ENCODE data around the gene COBLL1.

The COBLL1 gene

DNA sequence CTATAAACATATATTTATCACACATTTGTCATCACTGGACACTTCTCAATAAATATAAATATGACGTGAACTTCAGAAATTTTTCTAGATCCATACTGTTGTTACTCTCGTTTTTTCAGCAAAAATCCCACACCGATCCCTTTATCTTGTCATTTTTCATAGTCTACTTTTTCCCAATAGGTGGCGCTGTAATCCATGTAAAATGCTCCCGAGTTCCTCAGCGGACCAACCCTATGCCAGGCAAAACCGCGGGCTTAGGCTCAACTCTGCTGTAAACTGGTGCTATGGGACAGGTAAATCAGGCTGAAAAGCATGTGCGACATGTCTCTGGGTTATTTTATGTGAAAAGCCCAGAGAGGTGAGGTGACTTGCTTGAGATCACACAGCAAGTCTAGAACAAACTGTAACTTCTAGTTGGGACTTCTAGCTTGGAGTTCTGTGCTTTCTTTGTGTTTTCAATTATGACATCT, 104.0 kb downstream of the COBLL1 start:
- no peak overlapping the region for H3K4me3 ChIP-seq (ENCODE audit: low read depth, low read length)
- TF ChIP-seq CTCF (IDR thresholded peaks at IDR 0.05; ENCODE audit: low read depth, low read length) (peak; percentile 61), MAX (IDR thresholded peaks at IDR 0.05; ENCODE audit: low read depth, low read length) (no peak)
- DNase-seq (ENCODE audit: low read depth), result peak; percentile 67

- DNase-seq (ENCODE audit: low read depth), result no peak
- TF ChIP-seq MAX (IDR thresholded peaks at IDR 0.05; ENCODE audit: low read depth, low read length), result no peak
- no peak for TF ChIP-seq POLR2A (IDR thresholded peaks at IDR 0.05; ENCODE audit: extremely low read depth, insufficient read length)
- no peak for TF ChIP-seq MYC (IDR thresholded peaks at IDR 0.05; ENCODE audit: low read depth, low read length)
Observed at GRCh38 chr2:164735309-164735919, 106.2 kb downstream of the COBLL1 start.

GRCh38 chr2:164734196-164734595, 107.4 kb downstream of the COBLL1 start:
- TF ChIP-seq POLR2A (IDR thresholded peaks at IDR 0.05; ENCODE audit: extremely low read depth, insufficient read length) (no peak), CTCF (IDR thresholded peaks at IDR 0.05; ENCODE audit: low read depth, low read length) (no peak), MYC (IDR thresholded peaks at IDR 0.05; ENCODE audit: low read depth, low read length) (no peak), MAX (IDR thresholded peaks at IDR 0.05; ENCODE audit: low read depth, low read length) (no peak)
- no peak for DNase-seq (ENCODE audit: low read depth)
- H3K4me3 ChIP-seq (ENCODE audit: low read depth, low read length), result no peak overlapping the region

More at GRCh38 chr2:164735309-164735919, 106.2 kb downstream of the COBLL1 start:
- H3K4me3 ChIP-seq (ENCODE audit: low read depth, low read length), result no peak overlapping the region

DNA sequence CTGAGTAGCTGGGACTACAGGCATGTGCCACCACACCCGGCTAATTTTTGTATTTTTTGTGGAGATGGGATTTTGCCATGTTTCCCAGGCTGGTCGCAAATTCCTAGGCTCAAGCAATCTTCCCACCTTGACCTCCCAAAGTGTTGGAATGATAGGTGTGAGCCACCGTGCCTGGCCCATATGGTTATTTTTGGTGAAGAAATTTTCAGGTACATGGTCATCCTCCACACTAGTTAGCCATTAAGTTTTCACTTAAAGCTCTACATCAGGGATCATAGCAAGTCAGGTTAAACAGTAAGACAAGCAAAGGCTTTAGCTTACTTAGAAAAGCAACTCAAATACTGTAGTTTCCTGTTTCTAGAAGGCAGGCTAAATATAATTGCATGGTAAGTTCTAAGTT, 116.1 kb downstream of the COBLL1 start:
- DNase-seq (ENCODE audit: low read depth), result no peak
- no peak overlapping the region for H3K4me3 ChIP-seq (ENCODE audit: low read depth, low read length)
- no peak for TF ChIP-seq CTCF (IDR thresholded peaks at IDR 0.05; ENCODE audit: low read depth, low read length)

DNA sequence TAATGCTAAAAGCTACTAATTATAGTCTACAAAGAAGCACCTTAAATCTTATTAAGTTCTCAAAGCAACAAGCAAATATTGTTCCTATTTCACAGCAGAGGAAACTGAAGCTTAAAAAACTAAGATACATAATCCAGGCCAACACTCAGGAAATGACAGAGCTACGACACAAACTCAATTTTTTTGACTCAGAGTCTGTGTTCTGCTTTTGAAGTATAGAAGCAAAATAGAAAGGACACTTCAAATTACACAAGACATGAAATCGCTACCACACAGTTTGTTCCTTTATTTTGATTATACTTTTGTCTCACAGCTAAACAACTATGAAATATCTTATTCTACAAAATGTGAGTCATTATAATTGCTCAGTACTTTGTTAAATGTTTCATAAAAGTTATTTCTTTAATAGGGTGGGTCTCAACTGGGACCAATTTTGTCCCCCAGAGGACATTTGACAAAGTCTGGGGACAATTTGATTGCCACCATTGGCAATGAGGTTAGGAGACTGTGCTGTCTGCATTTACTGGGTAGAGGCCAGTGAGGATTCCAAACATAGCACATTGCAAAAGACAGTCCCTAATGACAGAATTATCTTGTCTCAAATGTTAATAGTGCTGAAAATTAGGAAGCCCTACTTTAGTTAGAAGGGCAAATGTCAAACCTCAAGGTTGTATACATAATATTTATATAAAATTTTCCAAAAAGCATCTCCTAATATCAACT, 118.8 kb downstream of the COBLL1 start:
- TF ChIP-seq POLR2A (IDR thresholded peaks at IDR 0.05; ENCODE audit: extremely low read depth, insufficient read length), result no peak
- no peak for TF ChIP-seq MYC (IDR thresholded peaks at IDR 0.05; ENCODE audit: low read depth, low read length)
- no peak for TF ChIP-seq MAX (IDR thresholded peaks at IDR 0.05; ENCODE audit: low read depth, low read length)
- TF ChIP-seq CTCF (IDR thresholded peaks at IDR 0.05; ENCODE audit: low read depth, low read length), result no peak
- DNase-seq (ENCODE audit: low read depth), result no peak
- H3K4me3 ChIP-seq (ENCODE audit: low read depth, low read length), result no peak overlapping the region

DNA sequence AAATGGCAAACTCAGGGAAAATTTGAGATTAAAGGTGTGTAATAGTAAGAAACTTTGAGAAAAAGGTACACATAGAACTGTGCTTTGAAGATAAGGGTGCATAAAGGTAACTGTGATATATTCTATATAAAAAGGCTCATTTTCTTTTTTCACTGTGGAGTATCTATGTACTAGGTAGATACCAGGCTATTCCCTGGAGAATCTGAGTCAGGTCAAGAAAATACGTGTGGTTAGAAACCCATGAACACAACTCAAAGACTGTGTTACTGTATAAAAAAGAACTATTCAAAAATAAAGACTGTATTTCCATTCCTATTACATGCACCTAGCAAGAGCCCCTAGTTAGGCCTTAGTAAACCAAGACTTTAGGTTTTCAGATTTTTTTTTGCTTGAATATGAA, 120.2 kb downstream of the COBLL1 start:
- no peak for DNase-seq (ENCODE audit: low read depth)
- no peak overlapping the region for H3K4me3 ChIP-seq (ENCODE audit: low read depth, low read length)
- TF ChIP-seq MAX (IDR thresholded peaks at IDR 0.05; ENCODE audit: low read depth, low read length) (no peak), MYC (IDR thresholded peaks at IDR 0.05; ENCODE audit: low read depth, low read length) (no peak), CTCF (IDR thresholded peaks at IDR 0.05; ENCODE audit: low read depth, low read length) (no peak), POLR2A (IDR thresholded peaks at IDR 0.05; ENCODE audit: extremely low read depth, insufficient read length) (no peak)
